OCI-LY7 (cell line): ENCODE results near the gene NEO1.

Source experiments
- EZH2phosphoT487 ChIP-seq: fragments of 200-600 bp; sonication (generic); IDR thresholded peaks from 2 replicates; pipeline ENCODE4 v1.6.1; 2018; ENCODE audit warnings: low read depth, borderline replicate concordance, mild to moderate bottlenecking, mixed run types, antibody characterized with exemption, low read length, moderate library complexity, mixed read lengths
- TF ChIP-seq, protein P1 (sequence below): fragments of 200-600 bp; sonication (generic); conservative IDR thresholded peaks from 2 replicates; pipeline ENCODE4 v1.5.1; 2014; ENCODE audit warnings: mild to moderate bottlenecking, antibody characterized with exemption, low read length, moderate library complexity, mixed read lengths

DNA sequence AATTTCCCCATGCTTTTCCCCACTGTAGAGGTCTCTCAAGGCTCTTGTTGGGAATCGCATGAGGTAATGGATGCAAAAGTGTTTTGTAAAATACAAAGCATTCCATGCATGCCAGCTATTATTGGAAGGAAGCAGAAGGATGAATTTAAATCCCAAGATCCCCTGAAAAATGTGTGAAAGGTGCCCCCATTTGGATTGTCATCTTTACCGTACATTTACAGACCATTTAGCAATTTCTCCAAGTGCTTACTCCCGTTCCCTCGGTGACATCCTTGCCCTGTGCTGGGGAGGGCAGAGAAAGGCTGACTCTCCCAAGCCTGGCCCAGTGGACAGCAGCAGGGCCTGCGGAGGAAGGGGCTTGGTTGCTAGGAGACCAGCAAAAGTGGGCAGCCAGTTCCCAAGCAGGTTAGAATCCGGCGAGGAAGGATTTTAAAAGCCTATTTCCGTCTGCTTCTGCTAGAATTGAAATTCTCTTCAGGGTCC is 31.1 kb upstream of the NEO1 start:
- TF ChIP-seq, protein P1, sequence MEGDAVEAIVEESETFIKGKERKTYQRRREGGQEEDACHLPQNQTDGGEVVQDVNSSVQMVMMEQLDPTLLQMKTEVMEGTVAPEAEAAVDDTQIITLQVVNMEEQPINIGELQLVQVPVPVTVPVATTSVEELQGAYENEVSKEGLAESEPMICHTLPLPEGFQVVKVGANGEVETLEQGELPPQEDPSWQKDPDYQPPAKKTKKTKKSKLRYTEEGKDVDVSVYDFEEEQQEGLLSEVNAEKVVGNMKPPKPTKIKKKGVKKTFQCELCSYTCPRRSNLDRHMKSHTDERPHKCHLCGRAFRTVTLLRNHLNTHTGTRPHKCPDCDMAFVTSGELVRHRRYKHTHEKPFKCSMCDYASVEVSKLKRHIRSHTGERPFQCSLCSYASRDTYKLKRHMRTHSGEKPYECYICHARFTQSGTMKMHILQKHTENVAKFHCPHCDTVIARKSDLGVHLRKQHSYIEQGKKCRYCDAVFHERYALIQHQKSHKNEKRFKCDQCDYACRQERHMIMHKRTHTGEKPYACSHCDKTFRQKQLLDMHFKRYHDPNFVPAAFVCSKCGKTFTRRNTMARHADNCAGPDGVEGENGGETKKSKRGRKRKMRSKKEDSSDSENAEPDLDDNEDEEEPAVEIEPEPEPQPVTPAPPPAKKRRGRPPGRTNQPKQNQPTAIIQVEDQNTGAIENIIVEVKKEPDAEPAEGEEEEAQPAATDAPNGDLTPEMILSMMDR: no peak
- TF ChIP-seq EZH2phosphoT487: no peak
